Smooth muscle cell of the brain vasculature (primary cell): ENCODE results near the gene MYO1B.

ENCODE experiments used
- DNase-seq: peaks from one replicate; pipeline ENCODE4 v3.0.0-alpha.2; 2012; ENCODE audit warnings: low read depth, low spot score

MYO1B gene

GRCh38 chr2:191321861-191322662 lies 76.9 kb downstream of the MYO1B start:
- DNase-seq, result peak; percentile 52

DNA sequence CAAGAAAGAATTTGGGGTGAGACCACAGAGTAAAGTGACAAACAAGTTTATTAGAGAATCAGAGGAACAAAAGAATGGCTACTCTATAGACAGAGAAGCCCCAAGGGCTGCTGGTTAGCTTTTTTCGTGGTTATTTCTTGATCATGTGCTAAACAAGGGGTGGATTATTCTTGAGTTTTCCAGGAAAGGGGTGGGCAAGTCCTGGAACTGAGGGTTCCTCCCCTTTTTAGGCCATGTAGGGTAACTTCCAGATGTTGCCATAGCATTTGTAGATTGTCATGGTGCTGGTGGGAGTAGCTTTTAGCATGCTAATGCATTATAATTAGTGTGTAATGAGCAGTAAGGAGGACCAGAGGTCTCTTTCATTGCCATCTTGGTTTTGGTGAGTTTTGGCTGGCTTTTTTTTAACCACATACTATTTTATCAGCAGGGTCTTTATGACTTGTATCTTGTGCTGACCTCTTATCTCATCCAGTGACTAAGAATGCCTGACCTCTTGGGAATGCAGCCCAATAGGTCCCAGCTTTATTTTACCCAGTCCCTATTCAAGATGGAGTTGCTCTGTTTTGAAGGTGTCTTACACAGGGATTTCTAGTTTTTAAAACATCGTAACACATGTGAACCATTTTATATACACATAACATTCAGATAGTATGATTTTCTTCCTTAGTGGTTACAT lies 77.8 kb downstream of the MYO1B start:
- no peak for DNase-seq

DNA sequence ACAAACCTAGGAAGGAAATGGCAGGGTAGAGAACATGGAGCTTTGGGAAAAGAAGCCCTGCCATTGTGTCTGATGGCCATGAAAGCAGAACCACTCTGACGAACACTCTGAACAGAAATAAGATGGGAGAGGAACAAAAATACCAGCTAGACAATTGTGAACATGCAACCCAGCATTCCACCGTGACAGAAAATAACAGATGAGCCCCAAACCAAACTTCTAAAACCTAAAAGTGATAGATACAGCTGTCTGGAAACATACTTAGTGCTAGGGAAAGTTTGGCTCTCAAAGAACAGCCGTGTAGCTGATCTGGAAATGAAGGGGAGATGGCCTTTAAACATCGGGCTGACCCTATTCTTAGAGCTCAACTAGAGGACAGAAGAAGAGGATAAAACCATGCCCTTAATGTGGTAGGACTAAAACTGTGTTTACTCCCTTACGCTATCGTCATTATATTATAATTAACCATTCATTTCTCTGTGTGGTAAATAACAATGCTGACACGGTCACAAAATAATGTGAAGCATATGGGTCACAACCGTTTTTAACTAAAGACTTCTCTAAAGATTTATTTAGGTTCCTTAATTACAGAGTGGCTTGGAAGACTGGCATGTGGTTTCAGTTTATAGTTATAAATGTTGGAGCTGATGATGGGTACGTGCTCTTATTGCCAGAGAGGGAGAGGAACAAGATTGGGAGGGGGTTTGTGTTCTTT lies 80.6 kb downstream of the MYO1B start:
- no peak for DNase-seq

DNA sequence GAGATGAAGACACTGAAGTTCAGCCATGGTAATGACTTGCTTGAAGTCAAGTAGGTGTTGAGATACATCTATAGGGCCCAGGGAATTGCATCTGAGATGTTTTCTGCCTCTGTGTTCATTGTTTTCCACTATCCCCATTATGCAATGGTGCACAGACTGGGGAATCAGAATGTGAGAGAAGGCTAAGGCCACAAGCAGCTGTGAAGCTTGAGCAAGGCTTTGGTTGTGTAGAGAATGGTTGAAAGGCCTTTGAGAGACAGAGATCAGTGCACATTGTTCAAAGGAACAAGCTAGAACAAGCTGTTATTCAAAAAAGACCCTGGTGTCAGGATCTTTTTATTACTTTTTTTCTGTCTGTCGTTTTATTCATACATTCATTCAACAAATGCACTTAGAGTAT lies 82.3 kb downstream of the MYO1B start:
- no peak for DNase-seq

- DNase-seq, result no peak
Observed at GRCh38 chr2:191328150-191328809, 83.1 kb downstream of the MYO1B start.

- DNase-seq, result no peak
Observed at GRCh38 chr2:191329841-191330240, 84.6 kb downstream of the MYO1B start.

DNA sequence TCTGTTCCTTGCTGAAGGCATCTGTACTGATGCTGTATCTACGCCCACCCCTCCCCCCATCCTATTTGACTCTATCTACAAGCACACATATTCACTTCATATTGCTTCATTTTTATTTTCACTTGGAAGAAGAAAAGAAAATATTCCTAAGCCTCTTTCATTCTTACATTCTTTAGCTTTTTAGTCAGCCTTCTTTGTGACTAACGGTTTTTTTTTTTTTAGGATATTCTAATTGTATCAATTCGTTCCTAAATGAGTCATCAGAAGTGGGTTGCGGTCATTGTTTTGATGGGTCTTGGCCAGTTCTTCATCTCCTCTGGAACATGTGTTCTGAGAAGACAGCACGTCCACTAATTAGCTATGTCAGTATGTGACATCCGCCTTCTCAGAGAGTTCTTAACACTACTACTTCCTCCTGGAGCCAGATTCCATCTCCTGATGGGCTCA lies 88.7 kb downstream of the MYO1B start:
- DNase-seq, result no peak

GRCh38 chr2:191335875-191336464 lies 90.8 kb downstream of the MYO1B start:
- DNase-seq, result no peak

DNA sequence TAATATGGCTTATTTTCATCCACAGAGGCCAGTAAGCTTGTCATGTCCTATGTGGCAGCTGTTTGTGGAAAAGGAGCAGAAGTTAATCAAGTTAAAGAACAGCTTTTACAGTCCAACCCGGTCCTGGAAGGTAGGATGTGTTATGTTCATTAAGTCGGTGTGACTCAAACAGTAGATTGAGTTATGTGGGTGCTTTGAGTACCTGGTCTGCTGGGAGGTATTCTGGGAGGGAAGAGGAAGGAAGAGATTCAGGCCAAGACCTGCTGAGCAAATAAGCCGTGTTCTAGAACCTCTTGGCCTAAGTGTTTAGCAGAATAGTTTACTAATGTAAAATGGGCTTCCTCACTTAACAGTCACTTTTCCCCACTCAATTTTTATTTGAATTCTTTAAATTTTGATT lies 96.2 kb downstream of the MYO1B start:
- no peak for DNase-seq

- DNase-seq, result no peak
Observed at GRCh38 chr2:191343796-191344338, 98.7 kb downstream of the MYO1B start.

GRCh38 chr2:191345788-191346187 lies 100.6 kb downstream of the MYO1B start:
- no peak for DNase-seq

DNA sequence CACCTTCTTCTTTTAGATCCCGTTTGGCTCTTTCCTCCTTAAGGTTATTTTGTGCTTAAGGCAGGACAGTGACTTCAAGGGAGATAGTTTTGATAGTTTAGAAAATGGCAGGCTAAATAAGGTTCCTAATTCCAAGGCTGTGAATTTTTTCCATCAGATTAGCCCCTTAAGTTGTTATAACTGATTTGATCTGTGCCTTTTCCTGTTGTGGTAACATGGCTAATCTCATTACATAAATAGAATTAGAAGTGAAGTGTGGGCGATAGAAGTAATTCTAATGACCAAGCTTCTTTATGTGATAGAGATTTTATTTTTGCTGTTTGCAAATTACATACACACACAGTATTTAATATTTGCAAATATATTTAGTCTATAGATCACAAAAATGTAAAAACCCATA lies 102.0 kb downstream of the MYO1B start:
- DNase-seq, result no peak

DNA sequence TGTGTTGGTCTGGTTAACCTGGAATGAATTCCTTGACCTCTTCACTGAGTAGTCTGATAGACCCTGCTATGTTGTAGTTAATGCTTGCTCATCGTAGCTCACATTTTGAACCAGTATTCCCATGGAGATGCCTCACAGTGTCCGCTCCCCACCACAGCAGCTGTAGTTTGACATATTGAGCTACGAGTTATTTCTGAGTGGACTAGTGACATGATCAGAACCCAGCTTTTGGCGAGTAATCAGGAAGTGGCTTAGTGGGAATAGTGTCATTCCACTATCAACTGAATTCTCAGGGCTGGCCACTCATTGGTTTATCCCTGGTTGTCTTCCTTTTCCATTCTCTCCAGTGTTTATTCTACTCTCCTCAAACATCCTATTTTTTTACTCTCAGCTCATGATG lies 102.7 kb downstream of the MYO1B start:
- DNase-seq, result no peak

- DNase-seq, result no peak
Observed at GRCh38 chr2:191349990-191350389, 104.8 kb downstream of the MYO1B start.

DNA sequence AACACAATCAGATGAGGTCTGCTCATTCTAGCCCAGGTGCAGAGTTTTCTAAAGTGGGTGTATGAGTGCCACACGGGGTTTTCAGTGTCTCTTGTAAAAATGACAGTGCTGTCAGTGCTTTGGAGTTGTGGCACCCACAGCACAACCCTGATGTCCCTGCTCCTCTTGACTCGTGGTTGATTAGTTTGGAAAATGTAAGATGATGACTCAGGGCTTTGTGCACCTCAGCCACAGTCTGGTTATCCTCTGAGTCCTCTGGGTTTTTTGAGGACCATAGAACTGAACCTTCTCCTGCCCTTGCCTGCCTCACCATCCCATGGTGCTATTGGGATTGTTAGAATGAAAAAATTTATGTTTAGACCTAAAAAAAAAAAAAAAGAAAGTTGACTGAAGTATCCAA lies 105.6 kb downstream of the MYO1B start:
- DNase-seq, result no peak

- DNase-seq, result no peak
Observed at GRCh38 chr2:191351298-191351697, 106.1 kb downstream of the MYO1B start.

DNA sequence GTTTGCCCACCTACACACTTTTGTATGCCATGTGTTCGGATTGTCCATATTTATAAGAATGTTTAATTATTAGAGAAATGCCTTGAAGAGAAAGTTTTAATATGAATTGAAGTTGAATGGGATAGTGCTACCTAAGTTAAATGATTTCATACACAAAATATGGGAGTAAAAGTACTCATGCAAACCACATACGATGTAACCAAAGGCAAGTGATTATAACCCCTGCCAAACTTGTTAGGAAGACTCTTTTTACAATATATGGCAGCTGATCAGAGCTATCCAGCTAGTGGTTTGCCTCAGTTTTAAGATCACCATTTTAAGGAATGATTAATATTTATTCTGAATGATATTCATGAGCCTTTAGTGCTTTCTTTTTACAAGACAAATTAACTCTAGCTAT lies 106.7 kb downstream of the MYO1B start:
- DNase-seq, result no peak

GRCh38 chr2:191352536-191352935 lies 107.3 kb downstream of the MYO1B start:
- DNase-seq, result no peak

- DNase-seq, result no peak
Observed at GRCh38 chr2:191355170-191355758, 110.1 kb downstream of the MYO1B start.

DNA sequence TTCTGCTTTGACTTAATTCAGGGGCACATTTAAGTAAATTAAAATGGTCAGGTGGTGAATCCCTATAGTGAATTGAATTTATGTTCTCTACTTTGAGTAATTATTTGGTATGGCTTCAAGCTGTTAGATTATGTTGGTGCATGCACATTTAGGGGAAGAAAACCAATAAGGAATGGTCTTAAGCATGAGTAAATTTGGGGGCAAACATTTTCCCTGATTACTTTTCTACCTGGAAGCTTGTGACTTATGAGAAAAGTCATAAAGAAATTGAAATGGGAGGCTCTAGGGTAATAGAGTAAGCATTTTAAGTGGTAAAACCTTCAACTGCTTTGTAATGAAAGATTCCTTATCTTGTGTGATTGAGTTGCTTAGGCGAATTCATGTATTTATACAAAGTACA lies 112.5 kb downstream of the MYO1B start:
- DNase-seq, result no peak
